ENCODE results near the gene DDIT4L. TPM values are rescaled to one million over a fixed set of nuclear protein-coding genes. Genes with fewer than 3 reads are reported as not detected.
"Not testable (repeated sequence)": the region's sequence is repeated elsewhere in the genome, so short reads cannot be mapped to it uniquely, and the experiment has no call there.

Gene DDIT4L
- polyA plus RNA-seq, 4 donors = 0.19 to 2.1 TPM; not detected in 2

GRCh38 chr4:100162027-100162685 is 28.1 kb downstream of the DDIT4L start:
- Histone ChIP-seq H3K36me3 (ENCODE audit: control insufficient read depth in 3 of 3, insufficient read depth in 2 of 3, low read depth in 1 of 3, low read length in 3 of 3) (no peaks in the 10 kb centered on the region), H3K27ac (ENCODE audit: low read depth in 1 of 3, low read length in 2 of 3) (peak overlapping the region in 1 of 3 donors; percentile 49), H3K4me3 (ENCODE audit: low read depth in 1 of 3, low read length in 3 of 3) (no peak overlapping the region), H3K9me3 (ENCODE audit: control insufficient read depth in 2 of 2, insufficient read depth in 1 of 2, low read depth in 1 of 2, low read length in 1 of 2) (peaks cover 0 to 11% of the 10 kb centered on the region in 2 donors), H3K27me3 (ENCODE audit: control insufficient read depth in 3 of 3, insufficient read depth in 3 of 3, low read length in 3 of 3) (no peaks in the 10 kb centered on the region), H3K4me1 (ENCODE audit: control insufficient read depth in 3 of 3, insufficient read depth in 2 of 3, low read depth in 1 of 3, low read length in 2 of 3) (no peaks in the 10 kb centered on the region)
- DNase-seq (peak in 1 of 2 donors; percentile 13), FAIRE-seq (no peak)
- WGBS, 3 donors = 47 to 66% (median 54%) methylated on average over 3 of the region's 3 CpGs

- Histone ChIP-seq H3K27ac (ENCODE audit: low read depth in 1 of 3, low read length in 2 of 3) (no peak overlapping the region), H3K4me1 (ENCODE audit: control insufficient read depth in 3 of 3, insufficient read depth in 2 of 3, low read depth in 1 of 3, low read length in 2 of 3) (no peaks in the 10 kb centered on the region), H3K27me3 (ENCODE audit: control insufficient read depth in 3 of 3, insufficient read depth in 3 of 3, low read length in 3 of 3) (no peaks in the 10 kb centered on the region), H3K36me3 (ENCODE audit: control insufficient read depth in 3 of 3, insufficient read depth in 2 of 3, low read depth in 1 of 3, low read length in 3 of 3) (no peaks in the 10 kb centered on the region), H3K4me3 (ENCODE audit: low read depth in 1 of 3, low read length in 3 of 3) (no peak overlapping the region), H3K9me3 (ENCODE audit: control insufficient read depth in 2 of 2, insufficient read depth in 1 of 2, low read depth in 1 of 2, low read length in 1 of 2) (no peaks in the 10 kb centered on the region)
- DNase-seq (no peak), FAIRE-seq (no peak)
- WGBS, 3 donors = 87 to 95% (median 93%) methylated on average over 6 of the region's 6 CpGs
Measured at GRCh38 chr4:100149190-100149589, 41.1 kb downstream of the DDIT4L start.

- Histone ChIP-seq H3K27ac (ENCODE audit: low read depth in 1 of 3, low read length in 2 of 3) (no peak overlapping the region), H3K4me3 (ENCODE audit: low read depth in 1 of 3, low read length in 3 of 3) (no peak overlapping the region), H3K27me3 (ENCODE audit: control insufficient read depth in 3 of 3, insufficient read depth in 3 of 3, low read length in 3 of 3) (no peaks in the 10 kb centered on the region), H3K36me3 (ENCODE audit: control insufficient read depth in 3 of 3, insufficient read depth in 2 of 3, low read depth in 1 of 3, low read length in 3 of 3) (no peaks in the 10 kb centered on the region), H3K4me1 (ENCODE audit: control insufficient read depth in 3 of 3, insufficient read depth in 2 of 3, low read depth in 1 of 3, low read length in 2 of 3) (no peaks in the 10 kb centered on the region), H3K9me3 (ENCODE audit: control insufficient read depth in 2 of 2, insufficient read depth in 1 of 2, low read depth in 1 of 2, low read length in 1 of 2) (no peaks in the 10 kb centered on the region)
- 7 to 41% (median 10%) methylated on average over 1 of the region's 1 CpG for WGBS, 3 donors
- DNase-seq = no peak
- FAIRE-seq = no peak
Measured at GRCh38 chr4:100147684-100148083, 42.6 kb downstream of the DDIT4L start.

- Histone ChIP-seq H3K27me3 (ENCODE audit: control insufficient read depth in 3 of 3, insufficient read depth in 3 of 3, low read length in 3 of 3) (no peaks in the 10 kb centered on the region), H3K27ac (ENCODE audit: low read depth in 1 of 3, low read length in 2 of 3) (no peak overlapping the region), H3K4me1 (ENCODE audit: control insufficient read depth in 3 of 3, insufficient read depth in 2 of 3, low read depth in 1 of 3, low read length in 2 of 3) (no peaks in the 10 kb centered on the region), H3K9me3 (ENCODE audit: control insufficient read depth in 2 of 2, insufficient read depth in 1 of 2, low read depth in 1 of 2, low read length in 1 of 2) (no peaks in the 10 kb centered on the region), H3K36me3 (ENCODE audit: control insufficient read depth in 3 of 3, insufficient read depth in 2 of 3, low read depth in 1 of 3, low read length in 3 of 3) (no peaks in the 10 kb centered on the region), H3K4me3 (ENCODE audit: low read depth in 1 of 3, low read length in 3 of 3) (no peak overlapping the region)
- DNase-seq (no peak), FAIRE-seq (no peak)
- WGBS, 3 donors = 44 to 58% (median 45%) methylated on average over 1 of the region's 1 CpG
Measured at GRCh38 chr4:100147198-100147597, 43.1 kb downstream of the DDIT4L start.

GRCh38 chr4:100146756-100147155 is 43.5 kb downstream of the DDIT4L start:
- H3K27me3 ChIP-seq (ENCODE audit: control insufficient read depth in 3 of 3, insufficient read depth in 3 of 3, low read length in 3 of 3) = no peaks in the 10 kb centered on the region
- no peaks in the 10 kb centered on the region for H3K9me3 ChIP-seq (ENCODE audit: control insufficient read depth in 2 of 2, insufficient read depth in 1 of 2, low read depth in 1 of 2, low read length in 1 of 2)
- no peak overlapping the region for H3K27ac ChIP-seq (ENCODE audit: low read depth in 1 of 3, low read length in 2 of 3)
- FAIRE-seq = no peak
- H3K36me3 ChIP-seq (ENCODE audit: control insufficient read depth in 3 of 3, insufficient read depth in 2 of 3, low read depth in 1 of 3, low read length in 3 of 3) = no peaks in the 10 kb centered on the region
- no peak overlapping the region for H3K4me3 ChIP-seq (ENCODE audit: low read depth in 1 of 3, low read length in 3 of 3)
- DNase-seq = no peak
- no peaks in the 10 kb centered on the region for H3K4me1 ChIP-seq (ENCODE audit: control insufficient read depth in 3 of 3, insufficient read depth in 2 of 3, low read depth in 1 of 3, low read length in 2 of 3)

- H3K27ac ChIP-seq (ENCODE audit: low read depth in 1 of 3, low read length in 2 of 3); H3K4me1 ChIP-seq (ENCODE audit: control insufficient read depth in 3 of 3, insufficient read depth in 2 of 3, low read depth in 1 of 3, low read length in 2 of 3); H3K27me3 ChIP-seq (ENCODE audit: control insufficient read depth in 3 of 3, insufficient read depth in 3 of 3, low read length in 3 of 3); H3K9me3 ChIP-seq (ENCODE audit: control insufficient read depth in 2 of 2, insufficient read depth in 1 of 2, low read depth in 1 of 2, low read length in 1 of 2); DNase-seq; H3K4me3 ChIP-seq (ENCODE audit: low read depth in 1 of 3, low read length in 3 of 3); FAIRE-seq; H3K36me3 ChIP-seq (ENCODE audit: control insufficient read depth in 3 of 3, insufficient read depth in 2 of 3, low read depth in 1 of 3, low read length in 3 of 3): not testable (repeated sequence)
- WGBS, 3 donors = 93 to 97% (median 95%) methylated on average over 4 of the region's 4 CpGs
Measured at GRCh38 chr4:100137320-100137719, 52.9 kb downstream of the DDIT4L start.

Other genes starting within 250 kb of the DDIT4L start
- 10 to 100 TPM in 2 of 4 donors, 1 to 10 TPM in 2; 8.6 to 31.9 (median 9.9) TPM for gene DNAJB14, start 243.8 kb downstream of the DDIT4L start, polyA plus RNA-seq
- gene H2AZ1, start 240.2 kb downstream of the DDIT4L start, polyA plus RNA-seq = 100 to 1,000 TPM; 167 to 627 (median 207) TPM

Data from small intestine (tissue), 7 donors.